Activated CD4-positive, alpha-beta T cell treated with anti-CD3 and anti-CD28 coated beads, Interleukin-2, amount 50 U/mL, for 1 hour (primary cell): ENCODE measurements around the gene ACTN1.
"Not testable (repeated sequence)": the region's sequence is repeated elsewhere in the genome, so short reads cannot be mapped to it uniquely, and the experiment has no call there.

Experiments
- DNase-seq: peaks from one replicate; pipeline ENCODE4 v3.0.0-alpha.2; 2020

The ACTN1 gene

GRCh38 chr14:68853749-68854148 lies 125.4 kb downstream of the ACTN1 start:
- no peak for DNase-seq

GRCh38 chr14:68852493-68852892 lies 126.6 kb downstream of the ACTN1 start:
- not testable (repeated sequence) for DNase-seq

- DNase-seq = no peak
Measured at GRCh38 chr14:68851078-68851477, 128.0 kb downstream of the ACTN1 start.

GRCh38 chr14:68849416-68849815 lies 129.7 kb downstream of the ACTN1 start:
- DNase-seq = no peak

- no peak for DNase-seq
Measured at GRCh38 chr14:68848253-68848652, 130.8 kb downstream of the ACTN1 start.

GRCh38 chr14:68847640-68848039 lies 131.5 kb downstream of the ACTN1 start:
- not testable (repeated sequence) for DNase-seq

GRCh38 chr14:68846466-68846865 lies 132.6 kb downstream of the ACTN1 start:
- DNase-seq = no peak

GRCh38 chr14:68844210-68844545 lies 134.9 kb downstream of the ACTN1 start:
- DNase-seq = no peak

GRCh38 chr14:68843471-68844209 lies 135.5 kb downstream of the ACTN1 start:
- peak; percentile 74 for DNase-seq

GRCh38 chr14:68842298-68842697 lies 136.8 kb downstream of the ACTN1 start:
- DNase-seq = no peak

GRCh38 chr14:68841016-68841809 lies 137.9 kb downstream of the ACTN1 start:
- DNase-seq = no peak

GRCh38 chr14:68840454-68840853 lies 138.6 kb downstream of the ACTN1 start:
- DNase-seq = no peak

GRCh38 chr14:68836082-68836481 lies 143.0 kb downstream of the ACTN1 start:
- no peak for DNase-seq

GRCh38 chr14:68834816-68835215 lies 144.3 kb downstream of the ACTN1 start:
- DNase-seq = no peak

- DNase-seq = no peak
Measured at GRCh38 chr14:68828698-68829097, 150.4 kb downstream of the ACTN1 start.

- no peak for DNase-seq
Measured at GRCh38 chr14:68825729-68826128, 153.4 kb downstream of the ACTN1 start.

GRCh38 chr14:68824517-68825347 lies 154.4 kb downstream of the ACTN1 start:
- DNase-seq = peak; percentile 29

- DNase-seq = no peak
Measured at GRCh38 chr14:68824207-68824516, 154.9 kb downstream of the ACTN1 start.
